ENCODE measurements around the gene BAZ1B.
A peak's percentile ranks its signal among the peaks of the same experiment; 100 is the strongest.

The BAZ1B gene

GRCh38 chr7:73451780-73452398 is 70.2 kb downstream of the BAZ1B start:
- H3K27ac ChIP-seq (ENCODE audit: low read depth, low read length): no peak overlapping the region
- no peaks in the 10 kb centered on the region for H3K9me2 ChIP-seq (replicated peaks; ENCODE audit: control insufficient read depth, low read length)
- peaks cover 97% of the 10 kb centered on the region for H3K36me3 ChIP-seq (ENCODE audit: control insufficient read depth, low read length)
- H3K9me3 ChIP-seq (ENCODE audit: control insufficient read depth, insufficient read depth, low read length): no peaks in the 10 kb centered on the region
- H3K79me2 ChIP-seq (ENCODE audit: control insufficient read depth, low read length): peaks cover 40% of the 10 kb centered on the region
- H3K4me1 ChIP-seq (ENCODE audit: control insufficient read depth, low read length): no peaks in the 10 kb centered on the region
- no peak overlapping the region for H3K4me2 ChIP-seq (ENCODE audit: low read length)
- no peak for TF ChIP-seq EZH2phosphoT487 (IDR thresholded peaks at IDR 0.05; ENCODE audit: borderline replicate concordance, low read length)
- TF ChIP-seq, protein P1, sequence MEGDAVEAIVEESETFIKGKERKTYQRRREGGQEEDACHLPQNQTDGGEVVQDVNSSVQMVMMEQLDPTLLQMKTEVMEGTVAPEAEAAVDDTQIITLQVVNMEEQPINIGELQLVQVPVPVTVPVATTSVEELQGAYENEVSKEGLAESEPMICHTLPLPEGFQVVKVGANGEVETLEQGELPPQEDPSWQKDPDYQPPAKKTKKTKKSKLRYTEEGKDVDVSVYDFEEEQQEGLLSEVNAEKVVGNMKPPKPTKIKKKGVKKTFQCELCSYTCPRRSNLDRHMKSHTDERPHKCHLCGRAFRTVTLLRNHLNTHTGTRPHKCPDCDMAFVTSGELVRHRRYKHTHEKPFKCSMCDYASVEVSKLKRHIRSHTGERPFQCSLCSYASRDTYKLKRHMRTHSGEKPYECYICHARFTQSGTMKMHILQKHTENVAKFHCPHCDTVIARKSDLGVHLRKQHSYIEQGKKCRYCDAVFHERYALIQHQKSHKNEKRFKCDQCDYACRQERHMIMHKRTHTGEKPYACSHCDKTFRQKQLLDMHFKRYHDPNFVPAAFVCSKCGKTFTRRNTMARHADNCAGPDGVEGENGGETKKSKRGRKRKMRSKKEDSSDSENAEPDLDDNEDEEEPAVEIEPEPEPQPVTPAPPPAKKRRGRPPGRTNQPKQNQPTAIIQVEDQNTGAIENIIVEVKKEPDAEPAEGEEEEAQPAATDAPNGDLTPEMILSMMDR (IDR thresholded peaks at IDR 0.05; ENCODE audit: low read depth, low read length, poor library complexity, severe bottlenecking): peak; percentile 99
- no peaks in the 10 kb centered on the region for H3K27me3 ChIP-seq (ENCODE audit: control insufficient read depth, low read length)
- H3K4me3 ChIP-seq (ENCODE audit: low read length): no peak overlapping the region
- peaks cover 12% of the 10 kb centered on the region for H4K20me1 ChIP-seq (ENCODE audit: control insufficient read depth, insufficient read depth, low read depth, low read length)
- peaks cover 43% of the 10 kb centered on the region for H3F3A ChIP-seq (ENCODE audit: control insufficient read depth, insufficient read depth)

GRCh38 chr7:73449422-73449821 is 72.7 kb downstream of the BAZ1B start:
- H3F3A ChIP-seq (ENCODE audit: control insufficient read depth, insufficient read depth): peaks cover 28% of the 10 kb centered on the region
- TF ChIP-seq, protein P1 (IDR thresholded peaks at IDR 0.05; ENCODE audit: low read depth, low read length, poor library complexity, severe bottlenecking): no peak
- no peak for TF ChIP-seq EZH2phosphoT487 (IDR thresholded peaks at IDR 0.05; ENCODE audit: borderline replicate concordance, low read length)
- H3K4me2 ChIP-seq (ENCODE audit: low read length): no peak overlapping the region
- peaks cover 97% of the 10 kb centered on the region for H3K36me3 ChIP-seq (ENCODE audit: control insufficient read depth, low read length)
- peaks cover 23% of the 10 kb centered on the region for H4K20me1 ChIP-seq (ENCODE audit: control insufficient read depth, insufficient read depth, low read depth, low read length)
- peaks cover 34% of the 10 kb centered on the region for H3K79me2 ChIP-seq (ENCODE audit: control insufficient read depth, low read length)
- no peak overlapping the region for H3K27ac ChIP-seq (ENCODE audit: low read depth, low read length)
- no peaks in the 10 kb centered on the region for H3K27me3 ChIP-seq (ENCODE audit: control insufficient read depth, low read length)
- H3K9me3 ChIP-seq (ENCODE audit: control insufficient read depth, insufficient read depth, low read length): no peaks in the 10 kb centered on the region
- H3K4me1 ChIP-seq (ENCODE audit: control insufficient read depth, low read length): no peaks in the 10 kb centered on the region
- H3K9me2 ChIP-seq (replicated peaks; ENCODE audit: control insufficient read depth, low read length): no peaks in the 10 kb centered on the region
- H3K4me3 ChIP-seq (ENCODE audit: low read length): no peak overlapping the region

- Histone ChIP-seq H3K9me2 (replicated peaks; ENCODE audit: control insufficient read depth, low read length) (no peaks in the 10 kb centered on the region), H3K27ac (ENCODE audit: low read depth, low read length) (no peak overlapping the region), H3K36me3 (ENCODE audit: control insufficient read depth, low read length) (peaks cover 100% of the 10 kb centered on the region), H3K27me3 (ENCODE audit: control insufficient read depth, low read length) (no peaks in the 10 kb centered on the region), H3F3A (ENCODE audit: control insufficient read depth, insufficient read depth) (peaks cover 29% of the 10 kb centered on the region), H3K4me3 (ENCODE audit: low read length) (no peak overlapping the region), H3K4me1 (ENCODE audit: control insufficient read depth, low read length) (no peaks in the 10 kb centered on the region), H3K9me3 (ENCODE audit: control insufficient read depth, insufficient read depth, low read length) (no peaks in the 10 kb centered on the region), H3K79me2 (ENCODE audit: control insufficient read depth, low read length) (peaks cover 32% of the 10 kb centered on the region), H4K20me1 (ENCODE audit: control insufficient read depth, insufficient read depth, low read depth, low read length) (peaks cover 26% of the 10 kb centered on the region), H3K4me2 (ENCODE audit: low read length) (no peak overlapping the region)
- TF ChIP-seq, protein P1 (IDR thresholded peaks at IDR 0.05; ENCODE audit: low read depth, low read length, poor library complexity, severe bottlenecking): no peak
- TF ChIP-seq EZH2phosphoT487 (IDR thresholded peaks at IDR 0.05; ENCODE audit: borderline replicate concordance, low read length): no peak
Observed at GRCh38 chr7:73448609-73449008, 73.5 kb downstream of the BAZ1B start.
